Measurements from ENCODE around the gene ALG8. TPM values are rescaled to one million over a fixed set of nuclear protein-coding genes. Genes with fewer than 3 reads are reported as not detected.
"Not testable (repeated sequence)": the region's sequence is repeated elsewhere in the genome, so short reads cannot be mapped to it uniquely, and the experiment has no call there.

The ALG8 gene
- total and polyA plus RNA-seq, 12 donors: 28.9 to 129 (median 53.3) TPM

GRCh38 chr11:78061088-78061920 lies 78.1 kb downstream of the ALG8 start:
- Histone ChIP-seq H3K27ac (peak overlapping the region; percentile 54 to 87 (median 66)), H3K4me1 (replicated peaks in 1 of 2) (peaks cover 21 to 26% of the 10 kb centered on the region in 2 donors), H3K4me3 (no peak overlapping the region), H3K36me3 (replicated peaks in 1 of 2) (no peaks in the 10 kb centered on the region), H3K27me3 (no peaks in the 10 kb centered on the region), H3K9me3 (replicated peaks in 1 of 3) (no peaks in the 10 kb centered on the region)
- WGBS, 4 donors: 28 to 44% (median 35%) methylated on average over 4 of the region's 4 CpGs
- TF ChIP-seq CTCF (IDR thresholded peaks at IDR 0.05) (no peak), POLR2A (IDR thresholded peaks at IDR 0.05) (no peak)
- intact Hi-C loops (cut with DNase I): no loop called here
- peak; percentile 71 to 96 (median 92) for DNase-seq

GRCh38 chr11:78060533-78060932 lies 78.9 kb downstream of the ALG8 start:
- TF ChIP-seq CTCF (IDR thresholded peaks at IDR 0.05): no peak
- TF ChIP-seq POLR2A (IDR thresholded peaks at IDR 0.05): no peak
- Histone ChIP-seq H3K9me3 (replicated peaks in 1 of 3) (no peaks in the 10 kb centered on the region), H3K27me3 (no peaks in the 10 kb centered on the region), H3K4me1 (replicated peaks in 1 of 2) (peaks cover 21 to 26% of the 10 kb centered on the region in 2 donors), H3K4me3 (no peak overlapping the region), H3K27ac (peak overlapping the region in 2 of 5 donors; percentile 45 to 80), H3K36me3 (replicated peaks in 1 of 2) (no peaks in the 10 kb centered on the region)
- DNase-seq: no peak
- WGBS, 4 donors: 83 to 91% (median 85%) methylated on average over 7 to 8 of the region's 8 CpGs
- intact Hi-C loops (cut with DNase I): no loop called here

GRCh38 chr11:78059749-78060328 lies 79.6 kb downstream of the ALG8 start:
- intact Hi-C loops (cut with DNase I); H3K9me3 ChIP-seq (replicated peaks in 1 of 3); H3K4me3 ChIP-seq; DNase-seq; H3K27me3 ChIP-seq; H3K36me3 ChIP-seq (replicated peaks in 1 of 2): not testable (repeated sequence)
- peak overlapping the region in 1 of 5 donors; percentile 80 for H3K27ac ChIP-seq
- WGBS, 4 donors: 91 to 98% (median 96%) methylated on average over 9 of the region's 9 CpGs
- peaks cover 21 to 26% of the 10 kb centered on the region in 2 donors for H3K4me1 ChIP-seq (replicated peaks in 1 of 2)

GRCh38 chr11:78057462-78058055 lies 81.9 kb downstream of the ALG8 start:
- Histone ChIP-seq H3K4me3 (no peak overlapping the region), H3K36me3 (replicated peaks in 1 of 2) (no peaks in the 10 kb centered on the region), H3K27me3 (no peaks in the 10 kb centered on the region), H3K27ac (peak overlapping the region in 1 of 5 donors; percentile 7), H3K4me1 (replicated peaks in 1 of 2) (peaks cover 15 to 17% of the 10 kb centered on the region in 2 donors), H3K9me3 (replicated peaks in 1 of 3) (no peaks in the 10 kb centered on the region)
- TF ChIP-seq CTCF (IDR thresholded peaks at IDR 0.05) (no peak), POLR2A (IDR thresholded peaks at IDR 0.05) (no peak)
- WGBS, 4 donors: 54 to 69% (median 67%) methylated on average over 9 to 10 of the region's 10 CpGs
- intact Hi-C loops (cut with DNase I): no loop called here
- no peak for DNase-seq

Measured in adrenal gland (tissue), 12 donors.